Stimulated activated CD4-positive, alpha-beta T cell treated with anti-CD3 and anti-CD28 coated beads, TNF-alpha, amount 100 ng/mL, for 24 hours (primary cell): ENCODE measurements around the gene SCN3A.

Source experiments
- DNase-seq, 3 experiments: peaks; one replicate each; pipeline ENCODE4 v3.0.0-alpha.2; 2020; ENCODE audit warnings: low read depth in 3 of 3

The SCN3A gene

GRCh38 chr2:165112133-165112573 lies 91.7 kb downstream of the SCN3A start:
- DNase-seq: no peak

GRCh38 chr2:165110394-165110793 lies 93.5 kb downstream of the SCN3A start:
- DNase-seq: no peak

GRCh38 chr2:165109915-165110314 lies 93.9 kb downstream of the SCN3A start:
- no peak for DNase-seq

GRCh38 chr2:165105926-165106325 lies 97.9 kb downstream of the SCN3A start:
- no peak for DNase-seq

- no peak for DNase-seq
These were observed 115.6 kb downstream of the SCN3A start for GRCh38 chr2:165087933-165088901.

GRCh38 chr2:165086337-165086736 lies 117.5 kb downstream of the SCN3A start:
- DNase-seq: no peak

- DNase-seq: no peak
These were observed 120.5 kb downstream of the SCN3A start for GRCh38 chr2:165083326-165083725.

GRCh38 chr2:165082479-165082878 lies 121.4 kb downstream of the SCN3A start:
- DNase-seq: no peak

- no peak for DNase-seq
These were observed 122.6 kb downstream of the SCN3A start for GRCh38 chr2:165081276-165081675.

- no peak for DNase-seq
These were observed 124.4 kb downstream of the SCN3A start for GRCh38 chr2:165079432-165079831.

- no peak for DNase-seq
These were observed 124.9 kb downstream of the SCN3A start for GRCh38 chr2:165078913-165079312.

GRCh38 chr2:165074884-165075283 lies 129.0 kb downstream of the SCN3A start:
- DNase-seq: no peak

GRCh38 chr2:165074323-165074722 lies 129.5 kb downstream of the SCN3A start:
- DNase-seq: no peak

GRCh38 chr2:165070076-165070475 lies 133.8 kb downstream of the SCN3A start:
- DNase-seq: no peak

GRCh38 chr2:165069151-165069550 lies 134.7 kb downstream of the SCN3A start:
- no peak for DNase-seq

GRCh38 chr2:165068487-165068757 lies 135.4 kb downstream of the SCN3A start:
- DNase-seq: no peak

GRCh38 chr2:165067643-165068486 lies 136.0 kb downstream of the SCN3A start:
- no peak for DNase-seq

- DNase-seq: no peak
These were observed 139.1 kb downstream of the SCN3A start for GRCh38 chr2:165064743-165065142.

- no peak for DNase-seq
These were observed 143.4 kb downstream of the SCN3A start for GRCh38 chr2:165060411-165060810.

- DNase-seq: no peak
These were observed 145.2 kb downstream of the SCN3A start for GRCh38 chr2:165058476-165059265.

- no peak for DNase-seq
These were observed 145.9 kb downstream of the SCN3A start for GRCh38 chr2:165057931-165058330.

GRCh38 chr2:165057308-165057707 lies 146.5 kb downstream of the SCN3A start:
- DNase-seq: no peak
